IMR-90 (cell line): Measurements from ENCODE around the gene CCDC97. TPM values are rescaled to one million over a fixed set of nuclear protein-coding genes. Genes with fewer than 3 reads are reported as not detected.

ENCODE experiments used
- ATAC-seq: fragments of 200-7000 bp; cut with Tn5 transposase; 2 replicates; pipeline ENCODE4 v1.9.1; 2020; ENCODE audit warnings: low read depth, mild to moderate bottlenecking, moderate library complexity
- BruUV-seq: library from RNA; stranded (reverse); fragments of 400-500 nt; replicated peaks from 2 replicates; lab custom pipeline; 2021; lab: Mats Ljungman, UMichigan
- CTCF ChIA-PET: fragments of 300-600 bp; formaldehyde crosslinking; extraction: SDS; loops from one replicate; lab custom pipeline; 2021; ENCODE audit warnings: antibody characterized with exemption; lab: Yijun Ruan, JAX
- POLR2A ChIA-PET: fragments of 300-600 bp; sonication (Branson Sonifier 250); formaldehyde crosslinking; loops from one replicate; lab custom pipeline; 2022; ENCODE audit warnings: antibody characterized with exemption; ENCODE audit not compliant: unreplicated experiment; lab: Charles Lee
- DNase-seq: peaks from one replicate; pipeline ENCODE4 v3.0.0; 2013
- H2AFZ ChIP-seq: replicated peaks from 2 replicates; pipeline ENCODE3; 2013; ENCODE audit warnings: low read length, mild to moderate bottlenecking; ENCODE audit not compliant: poor library complexity
- H2AK5ac ChIP-seq: 2 replicates; pipeline ENCODE4 v1.6.1; 2013; ENCODE audit warnings: low read depth, low read length, inconsistent platforms
- H2AK9ac ChIP-seq: replicated peaks from 2 replicates; pipeline ENCODE3; 2013; ENCODE audit warnings: mild to moderate bottlenecking, low read depth, low read length, moderate library complexity; ENCODE audit not compliant: poor library complexity
- H2BK120ac ChIP-seq: 2 replicates; pipeline ENCODE4 v1.6.1; 2013; ENCODE audit warnings: low read depth, low read length, inconsistent platforms
- H2BK15ac ChIP-seq: 3 replicates; pipeline ENCODE4 v1.6.1; 2013; ENCODE audit warnings: low read depth, low read length, inconsistent platforms
- H2BK20ac ChIP-seq: 2 replicates; pipeline ENCODE4 v1.6.1; 2013; ENCODE audit warnings: low read depth, mild to moderate bottlenecking, inconsistent platforms, low read length, moderate library complexity
- H2BK5ac ChIP-seq: 2 replicates; pipeline ENCODE4 v1.6.1; 2013; ENCODE audit warnings: mild to moderate bottlenecking, low read depth, low read length, inconsistent platforms; ENCODE audit not compliant: poor library complexity, severe bottlenecking
- H3K14ac ChIP-seq: replicated peaks from 2 replicates; pipeline ENCODE4 v1.6.1; 2013; ENCODE audit warnings: low read depth, low read length, inconsistent platforms
- H3K18ac ChIP-seq: 2 replicates; pipeline ENCODE4 v1.6.1; 2013; ENCODE audit warnings: low read depth, low read length, control low read depth
- H3K23ac ChIP-seq: 2 replicates; pipeline ENCODE4 v1.6.1; 2013; ENCODE audit warnings: low read depth, low read length, inconsistent platforms
- H3K27ac ChIP-seq: 2 replicates; pipeline ENCODE4 v1.5.1; 2013; ENCODE audit warnings: mild to moderate bottlenecking, control low read depth, low read length; ENCODE audit not compliant: insufficient read depth
- H3K27me3 ChIP-seq: 2 replicates; pipeline ENCODE4 v1.6.1; 2013; ENCODE audit warnings: low read length; ENCODE audit not compliant: control insufficient read depth, insufficient read depth
- H3K36me3 ChIP-seq: 2 replicates; pipeline ENCODE4 v1.6.1; 2013; ENCODE audit warnings: low read length, mixed read lengths; ENCODE audit not compliant: control insufficient read depth, insufficient read depth
- H3K4ac ChIP-seq: 2 replicates; pipeline ENCODE4 v1.6.1; 2013; ENCODE audit warnings: low read depth, low read length, inconsistent platforms
- H3K4me1 ChIP-seq: 2 replicates; pipeline ENCODE4 v1.6.1; 2013; ENCODE audit warnings: low read length, mixed read lengths; ENCODE audit not compliant: control insufficient read depth, insufficient read depth
- H3K4me2 ChIP-seq: 2 replicates; pipeline ENCODE4 v1.6.1; 2013; ENCODE audit warnings: low read depth, mild to moderate bottlenecking, control low read depth, low read length, moderate library complexity
- H3K4me3 ChIP-seq: 2 replicates; pipeline ENCODE4 v1.5.1; 2013; ENCODE audit warnings: low read depth, mild to moderate bottlenecking, control low read depth, low read length, moderate library complexity; ENCODE audit not compliant: insufficient read depth
- H3K56ac ChIP-seq: 2 replicates; pipeline ENCODE4 v1.6.1; 2013; ENCODE audit warnings: low read length, inconsistent platforms; ENCODE audit not compliant: insufficient read depth; ENCODE audit errors: extremely low read depth
- H3K79me1 ChIP-seq, 2 experiments: 2 replicates each; pipeline ENCODE4 v1.6.1; 2013; ENCODE audit warnings: low read length in 2 of 2, inconsistent platforms in 1 of 2, low read depth in 1 of 2
- H3K9ac ChIP-seq: 2 replicates; pipeline ENCODE4 v1.6.1; 2013; ENCODE audit warnings: low read depth, low read length, control low read depth
- H3K9me1 ChIP-seq: 2 replicates; pipeline ENCODE4 v1.6.1; 2013; ENCODE audit warnings: low read length, inconsistent platforms; ENCODE audit not compliant: insufficient read depth
- H3K9me3 ChIP-seq: 2 replicates; pipeline ENCODE4 v1.6.1; 2013; ENCODE audit warnings: low read length; ENCODE audit not compliant: control insufficient read depth, insufficient read depth
- H4K20me1 ChIP-seq: 2 replicates; pipeline ENCODE4 v1.6.1; 2013; ENCODE audit warnings: low read length, inconsistent platforms; ENCODE audit not compliant: insufficient read depth
- H4K5ac ChIP-seq: 2 replicates; pipeline ENCODE4 v1.6.1; 2013; ENCODE audit warnings: mild to moderate bottlenecking, low read depth, low read length, control low read depth
- H4K8ac ChIP-seq, 2 experiments: 2 replicates each; pipeline ENCODE4 v1.6.1; 2013; ENCODE audit warnings: low read depth in 2 of 2, low read length in 2 of 2, control low read depth in 1 of 2, inconsistent platforms in 1 of 2
- H4K91ac ChIP-seq: 2 replicates; pipeline ENCODE4 v1.6.1; 2013; ENCODE audit warnings: low read depth, low read length, inconsistent platforms; ENCODE audit not compliant: insufficient read depth
- BHLHE40 ChIP-seq: fragments of 150-350 bp; IDR thresholded peaks from 2 replicates; pipeline ENCODE4 v1.6.1; 2016; ENCODE audit warnings: mild to moderate bottlenecking, low read depth, low read length
- CEBPB ChIP-seq: IDR thresholded peaks from 2 replicates; pipeline ENCODE4 v1.6.1; 2012; ENCODE audit warnings: low read depth, low read length, improper control_type of control experiment
- FOS ChIP-seq: fragments of 150-350 bp; IDR thresholded peaks from 2 replicates; pipeline ENCODE4 v1.6.1; 2016; ENCODE audit warnings: low read depth, low read length
- NFE2L2 ChIP-seq: fragments of 150-350 bp; IDR thresholded peaks from 2 replicates; pipeline ENCODE4 v1.6.1; 2016; ENCODE audit warnings: low read depth, mild to moderate bottlenecking, low read length
- RFX5 ChIP-seq: IDR thresholded peaks from 2 replicates; pipeline ENCODE4 v1.8.0; 2012; ENCODE audit warnings: low read depth, mild to moderate bottlenecking, low read length, moderate library complexity
- WGBS, 2 experiments: methylation state at CpG; one replicate each; pipeline versions ENCODE4 v1.1.5 to v1.1.7; 2013; ENCODE audit warnings: missing lambda C conversion rate in 2 of 2; ENCODE audit not compliant: insufficient read length in 1 of 2; ENCODE audit errors: extremely low coverage in 2 of 2; 5-methylcytosine and 5-hydroxymethylcytosine counted together
- dilution Hi-C: fragments of 300-500 bp; cut with HindIII; formaldehyde crosslinking; loops from one replicate; pipeline ENCODE4 v1.14.3; 2018; ENCODE audit warnings: low sequenced_read_pairs; ENCODE audit not compliant: unreplicated experiment
- in situ Hi-C: fragments of 300-500 bp; cut with MboI; formaldehyde crosslinking; loops from 3 replicates; pipeline ENCODE4 v1.14.3; 2019; ENCODE audit warnings: low sequenced_read_pairs, inconsistent platforms, mixed read lengths
- intact Hi-C: fragments of 100-400 bp; cut with micrococcal nuclease; formaldehyde crosslinking; loops from 2 replicates; pipeline ENCODE4 v1.10.0; 2022
- polyA plus RNA-seq, 3 experiments: library from polyadenylated mRNA; depleted of rRNA; stranded (reverse); fragments of >200 nt; gene quantifications; 2 replicates each; pipeline ENCODE4 v1.2.3, GENCODE V29; 2012; ENCODE audit warnings: low replicate concordance in 1 of 3
- total RNA-seq: library from RNA; depleted of rRNA; stranded (reverse); fragments of >200 nt; gene quantifications from 2 replicates; pipeline ENCODE4 v1.2.3, GENCODE V29; 2012
- TF ChIP-seq, protein P1 (sequence below): fragments of 150-350 bp; IDR thresholded peaks from 2 replicates; pipeline ENCODE4 v1.6.1; 2016; ENCODE audit warnings: low read depth, mild to moderate bottlenecking, low read length, moderate library complexity, borderline replicate concordance

The CCDC97 gene
- total and polyA plus RNA-seq, 2 of the 4 experiments (the other 2 are of a cell fraction): 4.1 to 11.0 TPM

DNA sequence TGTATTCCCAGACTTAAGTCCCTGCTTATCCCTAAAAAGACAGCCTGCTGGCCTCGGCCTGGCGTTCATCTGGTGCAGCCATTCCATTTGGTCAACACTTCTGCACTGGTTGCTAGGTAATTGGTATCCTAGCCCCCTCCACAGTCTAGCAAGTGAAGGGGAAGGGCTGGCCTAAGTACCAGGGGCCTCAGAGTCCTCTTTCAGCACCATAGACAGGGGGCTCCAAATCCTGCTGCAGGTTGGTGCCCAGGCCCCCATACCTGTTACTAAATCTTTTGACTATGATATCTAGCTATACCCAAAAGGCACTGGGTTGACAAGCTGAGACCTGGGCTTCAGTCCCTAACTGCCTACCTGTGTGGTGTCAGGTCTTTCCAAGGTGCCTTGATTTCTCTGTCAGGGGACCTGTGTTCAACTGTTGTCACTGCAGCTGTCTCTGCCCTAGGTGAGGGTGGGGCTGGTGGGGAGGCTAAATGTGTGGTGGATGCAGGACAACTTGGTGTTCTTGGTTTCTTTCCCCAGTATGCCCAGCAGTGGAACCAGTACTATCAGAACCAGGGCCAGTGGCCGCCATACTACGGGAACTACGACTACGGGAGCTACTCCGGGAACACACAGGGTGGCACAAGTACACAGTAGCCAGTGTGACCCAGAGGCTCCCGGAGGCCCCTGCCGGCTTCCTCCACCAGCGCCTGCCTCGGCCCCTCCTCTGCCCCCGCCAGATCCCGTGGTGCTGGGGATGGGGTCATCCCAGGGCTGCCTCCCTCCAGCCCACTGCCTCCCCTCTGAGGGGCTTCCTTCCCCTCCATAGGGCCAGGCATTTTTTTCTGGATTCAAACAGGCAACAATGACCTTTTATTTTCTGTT, 3.8 kb upstream of the CCDC97 start:
- ChIA-PET CTCF (no interaction called here), POLR2A (no interaction called here)
- H2AK5ac ChIP-seq: no peak overlapping the region
- in situ Hi-C loops: no loop called here
- H3K9ac ChIP-seq: no peak overlapping the region
- H2BK15ac ChIP-seq: no peak overlapping the region
- H2AK9ac ChIP-seq: no peak overlapping the region
- dilution Hi-C loops: no loop called here
- no peak overlapping the region for H3K4me3 ChIP-seq
- peaks cover 52% of the 10 kb centered on the region for H3K36me3 ChIP-seq
- H3K9me1 ChIP-seq: no peaks in the 10 kb centered on the region
- no peaks in the 10 kb centered on the region for H3K9me3 ChIP-seq
- no peak overlapping the region for H2AFZ ChIP-seq
- H3K4ac ChIP-seq: no peak overlapping the region
- H3K27ac ChIP-seq: no peak overlapping the region
- H4K8ac ChIP-seq: no peak overlapping the region
- H3K23ac ChIP-seq: no peak overlapping the region
- no peak overlapping the region for H2BK20ac ChIP-seq
- no TSS peak for BruUV-seq
- peaks cover 7% of the 10 kb centered on the region for H3K4me1 ChIP-seq
- H3K79me1 ChIP-seq: peaks cover 14 to 38% of the 10 kb centered on the region in 2 experiments
- H4K5ac ChIP-seq: no peak overlapping the region
- no peak overlapping the region for H2BK5ac ChIP-seq
- no peak overlapping the region for H3K14ac ChIP-seq
- intact Hi-C loops: no loop called here
- no peak overlapping the region for H2BK120ac ChIP-seq
- H3K56ac ChIP-seq: no peak overlapping the region
- DNase-seq: no peak
- H3K27me3 ChIP-seq: no peaks in the 10 kb centered on the region
- WGBS, 2 experiments: 86% methylated on average over 5 of the region's 13 CpGs; no CpG with 5 or more reads in 1 of the 2 experiments
- H3K4me2 ChIP-seq: no peak overlapping the region
- TF ChIP-seq BHLHE40: no peak
- TF ChIP-seq, protein P1, sequence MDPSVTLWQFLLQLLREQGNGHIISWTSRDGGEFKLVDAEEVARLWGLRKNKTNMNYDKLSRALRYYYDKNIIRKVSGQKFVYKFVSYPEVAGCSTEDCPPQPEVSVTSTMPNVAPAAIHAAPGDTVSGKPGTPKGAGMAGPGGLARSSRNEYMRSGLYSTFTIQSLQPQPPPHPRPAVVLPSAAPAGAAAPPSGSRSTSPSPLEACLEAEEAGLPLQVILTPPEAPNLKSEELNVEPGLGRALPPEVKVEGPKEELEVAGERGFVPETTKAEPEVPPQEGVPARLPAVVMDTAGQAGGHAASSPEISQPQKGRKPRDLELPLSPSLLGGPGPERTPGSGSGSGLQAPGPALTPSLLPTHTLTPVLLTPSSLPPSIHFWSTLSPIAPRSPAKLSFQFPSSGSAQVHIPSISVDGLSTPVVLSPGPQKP: no peak
- TF ChIP-seq RFX5: no peak
- no peak for TF ChIP-seq FOS
- TF ChIP-seq NFE2L2: no peak
- no peak for TF ChIP-seq CEBPB
- H3K18ac ChIP-seq: no peak overlapping the region
- ATAC-seq: no peak
- H4K20me1 ChIP-seq: peaks cover 17% of the 10 kb centered on the region; the same call in 1 of the 2 replicates
- no peak overlapping the region for H4K91ac ChIP-seq
